HepG2 (cell line): ENCODE data around the gene UNC93A. TPM values are rescaled to one million over a fixed set of nuclear protein-coding genes. Genes with fewer than 3 reads are reported as not detected.

Experiments
- ARNT ChIP-seq: fragments of 450-650 bp; IDR thresholded peaks from 2 replicates; pipeline ENCODE4 v1.6.1; 2017
- CBFB ChIP-seq: sonication (generic); formaldehyde crosslinking; IDR thresholded peaks from 2 replicates; pipeline ENCODE4 v1.4.0; 2020; ENCODE audit warnings: missing genetic modification reagents
- CREM ChIP-seq, 2 experiments: sonication (generic) in 1 of 2; formaldehyde crosslinking in 1 of 2; IDR thresholded peaks; 2 replicates each; pipeline versions ENCODE4 v1.4.0 to v1.6.1; 2016 to 2020; ENCODE audit warnings: antibody characterized with exemption in 1 of 2, mild to moderate bottlenecking in 1 of 2, missing genetic modification reagents in 1 of 2
- DR1 ChIP-seq: sonication (generic); formaldehyde crosslinking; IDR thresholded peaks from 2 replicates; pipeline ENCODE4 v1.8.0; 2021; ENCODE audit warnings: mild to moderate bottlenecking, missing genetic modification reagents, inconsistent platforms
- ETS1 ChIP-seq: sonication (generic); formaldehyde crosslinking; IDR thresholded peaks from 2 replicates; pipeline ENCODE4 v1.4.0; 2020; ENCODE audit warnings: missing genetic modification reagents
- GATAD1 ChIP-seq: IDR thresholded peaks from 2 replicates; pipeline ENCODE4 v1.6.1; 2016; ENCODE audit warnings: missing genetic modification reagents, missing compliant biosample characterization
- KDM1A ChIP-seq: IDR thresholded peaks from 2 replicates; pipeline ENCODE4 v1.6.1; 2016; ENCODE audit warnings: missing compliant biosample characterization
- PRDM10 ChIP-seq: sonication (generic); formaldehyde crosslinking; IDR thresholded peaks from 2 replicates; pipeline ENCODE4 v1.4.0; 2020; ENCODE audit warnings: low read depth, missing genetic modification reagents
- SMC3 ChIP-seq: IDR thresholded peaks from 2 replicates; pipeline ENCODE4 v1.6.1; 2011; ENCODE audit warnings: low read length, improper control_type of control experiment
- TBX2 ChIP-seq: sonication (generic); formaldehyde crosslinking; IDR thresholded peaks from 2 replicates; pipeline ENCODE4 v1.5.0; 2020; ENCODE audit warnings: missing genetic modification reagents, mild to moderate bottlenecking, borderline replicate concordance
- ZBTB33 ChIP-seq: sonication (generic); formaldehyde crosslinking; IDR thresholded peaks from 2 replicates; pipeline ENCODE4 v1.4.0; 2020; ENCODE audit warnings: missing genetic modification reagents
- ZIK1 ChIP-seq: sonication (generic); formaldehyde crosslinking; IDR thresholded peaks from 2 replicates; pipeline ENCODE4 v1.5.0; 2020; ENCODE audit warnings: mild to moderate bottlenecking, low read depth, missing genetic modification reagents, borderline replicate concordance
- ZNF230 ChIP-seq: sonication (generic); formaldehyde crosslinking; IDR thresholded peaks from 2 replicates; pipeline ENCODE4 v1.4.0; 2020; ENCODE audit warnings: mild to moderate bottlenecking, missing genetic modification reagents
- ZNF234 ChIP-seq: sonication (generic); formaldehyde crosslinking; conservative IDR thresholded peaks from 2 replicates; pipeline ENCODE4 v1.5.1; 2020; ENCODE audit warnings: mild to moderate bottlenecking, missing genetic modification reagents
- ZNF317 ChIP-seq: sonication (generic); formaldehyde crosslinking; IDR thresholded peaks from 2 replicates; pipeline ENCODE4 v1.5.0; 2020; ENCODE audit warnings: mild to moderate bottlenecking, missing genetic modification reagents
- ZNF337 ChIP-seq: sonication (generic); formaldehyde crosslinking; IDR thresholded peaks from 2 replicates; pipeline ENCODE4 v1.5.1; 2020; ENCODE audit warnings: missing genetic modification reagents, low read depth, mild to moderate bottlenecking, borderline replicate concordance
- ZNF530 ChIP-seq: sonication (generic); formaldehyde crosslinking; IDR thresholded peaks from 2 replicates; pipeline ENCODE4 v1.5.0; 2020; ENCODE audit warnings: low read depth, mild to moderate bottlenecking, missing genetic modification reagents
- ZNF704 ChIP-seq: sonication (generic); formaldehyde crosslinking; IDR thresholded peaks from 2 replicates; pipeline ENCODE4 v1.8.1; 2023; ENCODE audit warnings: mild to moderate bottlenecking, inconsistent platforms, moderate library complexity, missing genetic modification reagents, borderline replicate concordance
- ZNF746 ChIP-seq: sonication (generic); formaldehyde crosslinking; IDR thresholded peaks from 2 replicates; pipeline ENCODE4 v1.8.0; 2022; ENCODE audit warnings: mild to moderate bottlenecking, missing genetic modification reagents
- ZNF776 ChIP-seq: sonication (generic); formaldehyde crosslinking; IDR thresholded peaks from 2 replicates; pipeline ENCODE4 v1.4.0; 2020; ENCODE audit warnings: mild to moderate bottlenecking, missing genetic modification reagents
- ZSCAN12 ChIP-seq: sonication (generic); formaldehyde crosslinking; IDR thresholded peaks from 2 replicates; pipeline ENCODE4 v1.9.0; 2021; ENCODE audit warnings: mild to moderate bottlenecking, missing genetic modification reagents
- ZSCAN20 ChIP-seq: sonication (generic); formaldehyde crosslinking; IDR thresholded peaks from 2 replicates; pipeline ENCODE4 v1.4.0; 2020; ENCODE audit warnings: missing genetic modification reagents, mild to moderate bottlenecking, borderline replicate concordance
- ZSCAN31 ChIP-seq: sonication (generic); formaldehyde crosslinking; IDR thresholded peaks from 2 replicates; pipeline ENCODE4 v1.5.0; 2020; ENCODE audit warnings: low read depth, mild to moderate bottlenecking, missing genetic modification reagents
- polyA plus RNA-seq, 8 experiments: library from polyadenylated mRNA; depleted of rRNA in 3 of 8; stranded (reverse) in 7 of 8; unstranded in 1 of 8; fragments of >200 nt; fragmentation: Illumina TruSeq in 4 of 8; extraction: Trizol in 4 of 8; gene quantifications; 2 replicates each; pipeline versions ENCODE4 v1.2.1 to v1.2.3, GENCODE V29; 2011 to 2016; ENCODE audit warnings: low read depth in 4 of 8, missing spikeins in 1 of 8, mixed read lengths in 1 of 8; ENCODE audit not compliant: insufficient read depth in 1 of 8
- total RNA-seq, 5 experiments: library from RNA; depleted of rRNA; stranded (reverse); fragments of >200 nt; fragmentation: Illumina TruSeq; extraction: Trizol; gene quantifications; 2 replicates each; pipeline ENCODE4 v1.2.3, GENCODE V29; 2016; ENCODE audit warnings: low read depth in 1 of 5

UNC93A gene
- total and polyA plus RNA-seq, 2 of the 13 experiments (the other 11 are each of a cell fraction or from before 2014, with no cell fraction given) = 11.0 to 42.7 TPM

- no peak for TF ChIP-seq CBFB (CRISPR knock-in tag)
- no peak for TF ChIP-seq ZNF530 (CRISPR knock-in tag)
- no peak for TF ChIP-seq KDM1A
- TF ChIP-seq ZSCAN20 (CRISPR knock-in tag) = no peak
- peak; percentile 23; the same call in 1 of the 2 replicates for TF ChIP-seq CREM (IDR thresholded peaks at IDR 0.05)
- no peak for TF ChIP-seq CREM (CRISPR knock-in tag; IDR thresholded peaks at IDR 0.05)
- no peak for TF ChIP-seq ZSCAN12 (CRISPR knock-in tag)
- TF ChIP-seq ARNT = no peak
- TF ChIP-seq PRDM10 (CRISPR knock-in tag) = 0 out of 2 replicates have a peak, but pooled peaks have one; percentile 24
- TF ChIP-seq DR1 (CRISPR knock-in tag) = no peak
- no peak for TF ChIP-seq ZIK1 (CRISPR knock-in tag)
- no peak for TF ChIP-seq ZNF230 (CRISPR knock-in tag)
- TF ChIP-seq ZBTB33 (CRISPR knock-in tag) = no peak
- TF ChIP-seq SMC3 = peak; percentile 15; the same call in 1 of the 2 replicates
- TF ChIP-seq ZNF776 (CRISPR knock-in tag) = 0 out of 2 replicates have a peak, but pooled peaks have one; percentile 17
- TF ChIP-seq ZNF337 (CRISPR knock-in tag) = no peak
- TF ChIP-seq ZNF317 = peak; percentile 50; the same call in 1 of the 2 replicates
- TF ChIP-seq ZNF704 (CRISPR knock-in tag) = no peak
- 0 out of 2 replicates have a peak, but pooled peaks have one; percentile 45 for TF ChIP-seq GATAD1 (CRISPR knock-in tag)
- TF ChIP-seq ZNF234 (CRISPR knock-in tag) = no peak
- TF ChIP-seq ETS1 = no peak
- peak; percentile 12 for TF ChIP-seq TBX2 (CRISPR knock-in tag)
- no peak; the same call in 1 of the 2 replicates for TF ChIP-seq ZSCAN31 (CRISPR knock-in tag)
- no peak for TF ChIP-seq ZNF746 (CRISPR knock-in tag)
Observed at GRCh38 chr6:167291623-167292300, 647 bp downstream of the UNC93A start (continued).
